AG04449 (cell line): Measurements from ENCODE around the gene IL1RL2.

Experiments used
- CTCF ChIA-PET: fragments of 350-600 bp; formaldehyde crosslinking; extraction: SDS; loops from one replicate; lab custom pipeline; 2021; ENCODE audit warnings: antibody characterized with exemption; lab: Yijun Ruan, JAX
- POLR2A ChIA-PET: fragments of 400-600, 350-600 bp; formaldehyde crosslinking; extraction: SDS; loops from one replicate; lab custom pipeline; 2020; ENCODE audit warnings: antibody characterized with exemption, inconsistent platforms; lab: Yijun Ruan, JAX
- DNase-seq: peaks from one replicate; pipeline ENCODE4 v3.0.0-alpha.2; 2010; ENCODE audit warnings: low read depth, low spot score
- H3K4me3 ChIP-seq: 2 replicates; pipeline ENCODE4 v1.5.1; 2011; ENCODE audit warnings: low read depth, mild to moderate bottlenecking, control low read depth, low read length
- CTCF ChIP-seq: IDR thresholded peaks from one replicate; pipeline ENCODE4 v1.5.1; 2011; ENCODE audit warnings: mild to moderate bottlenecking, moderate library complexity, low read length, control low read depth, inconsistent platforms; ENCODE audit not compliant: insufficient read depth; ENCODE audit errors: missing control alignments

The IL1RL2 gene

GRCh38 chr2:102276549-102277201, 89.9 kb downstream of the IL1RL2 start:
- ChIA-PET CTCF (interaction anchor here (1.5 to 2.0 kb wide), 2 partner anchors 11 to 18 kb away, joined by 3 to 5 read pairs; no protein-coding TSS in a partner anchor), POLR2A (no interaction called here)
- no peak for DNase-seq
- no peak overlapping the region for H3K4me3 ChIP-seq
- no peak for TF ChIP-seq CTCF

- no peak for DNase-seq
- ChIA-PET CTCF (interaction anchor here (1.5 to 2.0 kb wide), 2 partner anchors 12 to 18 kb away, joined by 3 to 5 read pairs; no protein-coding TSS in a partner anchor), POLR2A (no interaction called here)
- TF ChIP-seq CTCF = no peak
- H3K4me3 ChIP-seq = no peak overlapping the region
Measured at GRCh38 chr2:102277202-102277700, 90.4 kb downstream of the IL1RL2 start.

- H3K4me3 ChIP-seq = no peak overlapping the region
- POLR2A ChIA-PET = no interaction called here
- DNase-seq = no peak
- CTCF ChIA-PET = no interaction called here
- TF ChIP-seq CTCF = no peak
Measured at GRCh38 chr2:102278720-102279390, 92.0 kb downstream of the IL1RL2 start.

- ChIA-PET CTCF (no interaction called here), POLR2A (no interaction called here)
- H3K4me3 ChIP-seq = no peak overlapping the region
- no peak for DNase-seq
- no peak for TF ChIP-seq CTCF
Measured at GRCh38 chr2:102279391-102279735, 92.5 kb downstream of the IL1RL2 start.

- TF ChIP-seq CTCF = no peak
- no peak overlapping the region for H3K4me3 ChIP-seq
- CTCF ChIA-PET = no interaction called here
- DNase-seq = no peak
- POLR2A ChIA-PET = no interaction called here
Measured at GRCh38 chr2:102282678-102283091, 95.9 kb downstream of the IL1RL2 start.

GRCh38 chr2:102283996-102284395, 97.2 kb downstream of the IL1RL2 start:
- POLR2A ChIA-PET = no interaction called here
- DNase-seq = no peak
- no peak overlapping the region for H3K4me3 ChIP-seq
- no peak for TF ChIP-seq CTCF
- CTCF ChIA-PET = interaction anchor here (1.3 kb wide), 1 partner anchor 278 kb away, joined by 3 read pairs; no protein-coding TSS in a partner anchor
